GM12878 (cell line): ENCODE data around the gene BCAR3.

Experiments used
- CBFB ChIP-seq: IDR thresholded peaks from 2 replicates; pipeline ENCODE4 v1.6.1; 2016; ENCODE audit warnings: antibody characterized with exemption, low read depth
- CREM ChIP-seq: IDR thresholded peaks from 2 replicates; pipeline ENCODE4 v1.6.1; 2014; ENCODE audit warnings: antibody characterized with exemption, low read depth
- CTCF ChIP-seq, 3 experiments: IDR thresholded peaks in 2 of 3; conservative IDR thresholded peaks in 1 of 3; 2 replicates each; pipeline ENCODE4 v1.5.1; 2011; ENCODE audit warnings: low read depth in 3 of 3, low read length in 3 of 3, mild to moderate bottlenecking in 3 of 3, control low read depth in 2 of 3, moderate library complexity in 2 of 3, inconsistent platforms in 1 of 3, mixed read lengths in 1 of 3; ENCODE audit not compliant: control insufficient read depth in 2 of 3, insufficient read depth in 1 of 3; ENCODE audit errors: extremely low read depth in 1 of 3
- PAX8 ChIP-seq: fragments of 450-650 bp; IDR thresholded peaks from 2 replicates; pipeline ENCODE4 v1.6.1; 2017; ENCODE audit warnings: mild to moderate bottlenecking, moderate library complexity
- RAD21 ChIP-seq: IDR thresholded peaks from 2 replicates; pipeline ENCODE4 v1.6.1; 2011; ENCODE audit warnings: mild to moderate bottlenecking, low read depth, low read length, moderate library complexity; ENCODE audit not compliant: insufficient read depth
- SIN3A ChIP-seq: IDR thresholded peaks from 2 replicates; pipeline ENCODE4 v1.6.1; 2012; ENCODE audit warnings: low read depth, low read length, improper control_type of control experiment
- USF2 ChIP-seq: IDR thresholded peaks from 2 replicates; pipeline ENCODE4 v1.6.1; 2011; ENCODE audit warnings: low read depth, low read length, improper control_type of control experiment, borderline replicate concordance
- ZBTB11 ChIP-seq: fragments of 450-650 bp; formaldehyde crosslinking; IDR thresholded peaks from 2 replicates; pipeline ENCODE4 v1.5.0; 2022; ENCODE audit warnings: mild to moderate bottlenecking, missing genetic modification characterization
- ZNF24 ChIP-seq: fragments of 450-650 bp; IDR thresholded peaks from 2 replicates; pipeline ENCODE4 v1.6.1; 2017; ENCODE audit warnings: antibody characterized with exemption, mild to moderate bottlenecking
- ZNF274 ChIP-seq: IDR thresholded peaks from one replicate; pipeline ENCODE4 v1.8.0; 2011; ENCODE audit not compliant: insufficient read length, insufficient read depth
- TF ChIP-seq, protein P1 (sequence below): IDR thresholded peaks from 2 replicates; pipeline ENCODE4 v1.6.1; 2012; ENCODE audit warnings: low read depth, low read length, improper control_type of control experiment

- TF ChIP-seq CREM = no peak
- no peak for TF ChIP-seq ZBTB11
- no peak for TF ChIP-seq CBFB
- no peak for TF ChIP-seq USF2
- TF ChIP-seq ZNF274 = no peak
- TF ChIP-seq SIN3A = no peak
- TF ChIP-seq, protein P1, sequence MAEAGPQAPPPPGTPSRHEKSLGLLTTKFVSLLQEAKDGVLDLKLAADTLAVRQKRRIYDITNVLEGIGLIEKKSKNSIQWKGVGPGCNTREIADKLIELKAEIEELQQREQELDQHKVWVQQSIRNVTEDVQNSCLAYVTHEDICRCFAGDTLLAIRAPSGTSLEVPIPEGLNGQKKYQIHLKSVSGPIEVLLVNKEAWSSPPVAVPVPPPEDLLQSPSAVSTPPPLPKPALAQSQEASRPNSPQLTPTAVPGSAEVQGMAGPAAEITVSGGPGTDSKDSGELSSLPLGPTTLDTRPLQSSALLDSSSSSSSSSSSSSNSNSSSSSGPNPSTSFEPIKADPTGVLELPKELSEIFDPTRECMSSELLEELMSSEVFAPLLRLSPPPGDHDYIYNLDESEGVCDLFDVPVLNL = no peak
- TF ChIP-seq PAX8 = no peak
- no peak for TF ChIP-seq ZNF24
- TF ChIP-seq CTCF (IDR thresholded peaks at IDR 0.05 in 2 of 3, conservative IDR thresholded peaks at IDR 0.05 in 1 of 3; ENCODE audit: control insufficient read depth in 2 of 3, extremely low read depth in 1 of 3, insufficient read depth in 1 of 3, low read depth in 3 of 3, low read length in 3 of 3) = no peak
- no peak for TF ChIP-seq RAD21
These were observed 19.0 kb downstream of the BCAR3 start for GRCh38 chr1:93662481-93663207.
